GM12873 (cell line): ENCODE measurements around the gene ZNF420.

Experiments
- TF ChIP-seq, protein P1 (sequence below): IDR thresholded peaks from 2 replicates; pipeline ENCODE4 v1.5.1; 2012; ENCODE audit warnings: low read depth, mild to moderate bottlenecking, moderate library complexity, low read length, control low read depth; ENCODE audit not compliant: insufficient read depth; ENCODE audit errors: missing control alignments

Gene ZNF420

GRCh38 chr19:37077501-37077933, 716 bp upstream of the ZNF420 start:
- TF ChIP-seq, protein P1, sequence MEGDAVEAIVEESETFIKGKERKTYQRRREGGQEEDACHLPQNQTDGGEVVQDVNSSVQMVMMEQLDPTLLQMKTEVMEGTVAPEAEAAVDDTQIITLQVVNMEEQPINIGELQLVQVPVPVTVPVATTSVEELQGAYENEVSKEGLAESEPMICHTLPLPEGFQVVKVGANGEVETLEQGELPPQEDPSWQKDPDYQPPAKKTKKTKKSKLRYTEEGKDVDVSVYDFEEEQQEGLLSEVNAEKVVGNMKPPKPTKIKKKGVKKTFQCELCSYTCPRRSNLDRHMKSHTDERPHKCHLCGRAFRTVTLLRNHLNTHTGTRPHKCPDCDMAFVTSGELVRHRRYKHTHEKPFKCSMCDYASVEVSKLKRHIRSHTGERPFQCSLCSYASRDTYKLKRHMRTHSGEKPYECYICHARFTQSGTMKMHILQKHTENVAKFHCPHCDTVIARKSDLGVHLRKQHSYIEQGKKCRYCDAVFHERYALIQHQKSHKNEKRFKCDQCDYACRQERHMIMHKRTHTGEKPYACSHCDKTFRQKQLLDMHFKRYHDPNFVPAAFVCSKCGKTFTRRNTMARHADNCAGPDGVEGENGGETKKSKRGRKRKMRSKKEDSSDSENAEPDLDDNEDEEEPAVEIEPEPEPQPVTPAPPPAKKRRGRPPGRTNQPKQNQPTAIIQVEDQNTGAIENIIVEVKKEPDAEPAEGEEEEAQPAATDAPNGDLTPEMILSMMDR, result no peak

DNA sequence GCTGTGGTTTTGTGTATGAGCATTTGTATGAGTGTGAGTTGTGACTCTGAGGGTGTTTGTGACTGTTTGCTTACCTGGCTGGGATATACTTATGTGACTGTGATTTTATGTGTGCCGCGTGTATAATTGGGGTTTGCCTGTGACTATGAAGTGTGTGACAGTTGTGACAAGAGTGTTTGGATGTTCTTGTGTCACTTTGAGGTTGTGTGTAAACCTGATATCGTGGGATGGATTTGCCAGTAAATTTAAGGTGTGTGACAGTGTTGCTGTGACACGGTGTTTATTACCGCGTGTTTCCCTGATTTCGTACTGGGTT, 442 bp downstream of the ZNF420 start:
- TF ChIP-seq, protein P1, result no peak

DNA sequence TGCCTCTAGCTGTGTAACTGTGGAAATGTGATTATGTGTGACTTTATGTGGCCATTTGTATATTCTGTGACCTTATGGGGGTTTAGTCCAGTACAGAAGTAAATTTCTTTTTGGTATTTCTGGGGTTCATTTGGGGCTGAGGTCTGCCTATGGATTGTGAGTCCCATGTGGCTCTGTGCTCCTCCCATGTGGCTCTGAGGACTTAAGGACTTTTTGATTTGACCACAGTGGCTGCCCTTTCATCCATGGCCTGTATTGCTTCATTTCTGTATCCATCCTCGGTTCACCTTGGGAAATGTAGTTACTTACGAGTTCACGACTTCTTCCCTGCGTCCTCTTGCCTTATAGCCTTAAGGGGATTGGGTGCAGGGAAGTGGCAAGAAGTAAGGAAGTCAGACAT, 1.0 kb downstream of the ZNF420 start:
- TF ChIP-seq, protein P1, result no peak

GRCh38 chr19:37082307-37082706, 4.1 kb downstream of the ZNF420 start:
- TF ChIP-seq, protein P1, result no peak

DNA sequence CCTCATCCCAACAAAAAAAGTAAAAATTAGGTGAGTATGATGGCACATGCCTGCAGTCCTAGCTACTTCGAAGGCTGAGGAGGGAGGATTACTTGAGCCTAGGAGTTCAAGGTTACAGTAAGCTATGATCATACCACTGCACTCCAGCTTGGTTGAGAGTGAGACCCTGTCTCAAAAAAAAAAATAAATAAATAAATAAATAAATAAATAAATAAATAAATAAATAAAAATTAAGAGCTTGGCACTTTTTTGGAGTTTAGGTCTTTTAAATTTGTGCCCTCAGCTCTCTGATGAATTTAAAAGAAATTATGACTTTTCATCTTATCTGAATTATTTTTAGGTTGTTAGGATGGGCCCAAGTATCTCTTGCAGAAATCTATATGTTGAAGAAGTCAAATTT, 8.9 kb downstream of the ZNF420 start:
- TF ChIP-seq, protein P1, result no peak

DNA sequence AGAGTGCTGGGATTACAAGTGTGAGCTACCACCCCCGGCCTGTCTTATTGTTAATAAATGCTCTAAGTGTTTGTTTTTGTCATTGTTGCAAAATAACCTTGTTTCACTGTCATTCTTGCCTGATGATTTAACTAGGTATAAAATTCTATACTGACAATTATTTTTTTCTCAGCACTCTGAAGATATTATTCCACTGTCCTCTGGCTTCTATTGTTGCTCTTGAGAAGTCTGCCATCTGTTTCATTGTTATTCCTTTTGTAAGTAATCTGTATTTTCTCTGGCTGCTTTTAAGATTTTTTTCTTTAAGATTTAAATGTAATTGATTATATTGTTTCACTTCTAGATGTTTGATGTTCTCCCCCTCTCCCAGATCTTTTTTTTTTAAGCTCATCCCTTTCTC, 17.6 kb downstream of the ZNF420 start:
- TF ChIP-seq, protein P1, result no peak

- TF ChIP-seq, protein P1, result no peak
These were observed 20.3 kb downstream of the ZNF420 start for GRCh38 chr19:37098570-37098969.

DNA sequence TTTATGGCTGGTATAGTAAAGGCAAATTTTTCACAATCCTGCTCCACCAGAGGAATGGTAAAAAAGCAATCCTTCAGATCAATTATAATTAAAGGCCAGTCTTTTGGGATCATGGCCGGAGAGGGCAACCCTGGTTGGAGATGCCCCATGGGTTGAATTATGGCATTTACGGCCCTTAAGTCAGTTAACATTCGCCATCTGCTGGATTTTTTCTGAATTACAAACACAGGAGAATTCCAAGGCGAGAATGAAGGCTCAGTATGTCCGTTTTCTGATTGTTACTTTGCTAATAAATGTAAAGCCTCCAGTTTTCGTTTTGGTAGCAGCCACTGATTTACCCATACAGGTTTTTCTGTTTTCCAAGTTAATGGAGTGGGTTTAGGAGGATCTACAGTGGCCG, 33.5 kb downstream of the ZNF420 start:
- TF ChIP-seq, protein P1, result peak; percentile 32
